ENCODE measurements around the gene ITGB1BP1.
"Not testable (repeated sequence)": the region's sequence is repeated elsewhere in the genome, so short reads cannot be mapped to it uniquely, and the experiment has no call there.

ITGB1BP1 gene

GRCh38 chr2:9400268-9401058, 22.9 kb downstream of the ITGB1BP1 start:
- DNase-seq, result no peak

- DNase-seq, result no peak
Measured at GRCh38 chr2:9398881-9399780, 24.2 kb downstream of the ITGB1BP1 start.

DNA sequence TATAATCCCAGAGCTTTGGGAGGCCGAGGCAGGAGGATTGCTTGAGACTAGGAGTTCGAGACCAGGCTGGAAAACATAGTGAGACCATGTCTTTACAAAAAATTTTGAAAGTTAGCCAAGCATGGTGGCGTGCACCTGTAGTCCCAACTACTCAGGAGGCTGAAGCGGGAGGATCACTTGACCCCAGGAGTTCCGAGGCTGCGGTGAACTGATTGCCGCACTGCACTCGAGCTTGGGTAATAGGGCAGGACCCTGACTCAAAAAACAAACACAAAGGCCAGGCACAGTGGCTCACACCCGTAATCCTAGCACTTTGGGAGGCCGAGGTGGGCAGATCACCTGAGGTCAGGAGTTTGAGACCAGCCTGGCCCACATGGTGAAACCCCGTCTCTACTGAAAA, 25.1 kb downstream of the ITGB1BP1 start:
- not testable (repeated sequence) for DNase-seq

DNA sequence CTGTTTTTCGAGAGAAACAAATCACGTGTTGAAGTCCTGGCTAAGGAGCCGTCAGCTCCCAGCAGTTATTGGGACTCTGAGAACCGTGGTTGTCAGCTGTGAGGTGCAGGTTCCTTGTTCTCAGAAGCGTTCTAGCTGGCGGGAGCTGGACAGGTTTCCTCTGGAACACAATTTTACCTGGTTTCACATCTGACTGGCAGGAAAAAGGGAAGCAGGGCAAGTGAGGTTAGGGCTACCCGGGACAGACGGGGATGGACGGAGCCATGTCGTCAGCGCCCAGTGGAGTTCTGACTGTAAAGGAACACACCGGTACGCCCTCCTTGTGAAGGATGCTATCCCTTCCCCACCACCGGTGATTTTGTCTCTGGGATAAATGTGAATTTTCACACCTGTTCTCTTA, 26.1 kb downstream of the ITGB1BP1 start:
- DNase-seq, result no peak

GRCh38 chr2:9394816-9395215, 28.5 kb downstream of the ITGB1BP1 start:
- DNase-seq, result no peak

GRCh38 chr2:9392898-9393765, 30.2 kb downstream of the ITGB1BP1 start:
- no peak for DNase-seq

GRCh38 chr2:9391961-9392720, 31.2 kb downstream of the ITGB1BP1 start:
- DNase-seq, result no peak

DNA sequence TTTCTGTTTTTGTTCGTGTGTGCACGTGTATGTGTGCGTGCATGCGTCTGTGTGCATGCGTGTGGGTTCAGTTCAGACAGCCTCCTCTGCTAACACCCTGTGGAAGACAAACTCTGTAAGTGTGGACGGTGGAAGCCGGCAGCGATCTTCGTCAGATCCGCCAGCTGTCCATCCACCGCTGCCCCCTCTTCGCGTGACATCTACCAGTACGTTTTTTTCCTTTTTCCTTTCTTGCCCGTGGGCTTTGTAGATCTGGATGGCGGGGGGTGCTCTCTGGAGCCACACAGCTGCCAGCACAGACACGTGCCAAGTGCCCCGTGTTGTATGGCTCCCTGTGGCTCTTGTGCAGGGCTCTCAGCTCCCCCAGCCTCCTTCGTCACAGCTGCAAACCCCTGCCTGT, 32.3 kb downstream of the ITGB1BP1 start:
- DNase-seq, result no peak

DNA sequence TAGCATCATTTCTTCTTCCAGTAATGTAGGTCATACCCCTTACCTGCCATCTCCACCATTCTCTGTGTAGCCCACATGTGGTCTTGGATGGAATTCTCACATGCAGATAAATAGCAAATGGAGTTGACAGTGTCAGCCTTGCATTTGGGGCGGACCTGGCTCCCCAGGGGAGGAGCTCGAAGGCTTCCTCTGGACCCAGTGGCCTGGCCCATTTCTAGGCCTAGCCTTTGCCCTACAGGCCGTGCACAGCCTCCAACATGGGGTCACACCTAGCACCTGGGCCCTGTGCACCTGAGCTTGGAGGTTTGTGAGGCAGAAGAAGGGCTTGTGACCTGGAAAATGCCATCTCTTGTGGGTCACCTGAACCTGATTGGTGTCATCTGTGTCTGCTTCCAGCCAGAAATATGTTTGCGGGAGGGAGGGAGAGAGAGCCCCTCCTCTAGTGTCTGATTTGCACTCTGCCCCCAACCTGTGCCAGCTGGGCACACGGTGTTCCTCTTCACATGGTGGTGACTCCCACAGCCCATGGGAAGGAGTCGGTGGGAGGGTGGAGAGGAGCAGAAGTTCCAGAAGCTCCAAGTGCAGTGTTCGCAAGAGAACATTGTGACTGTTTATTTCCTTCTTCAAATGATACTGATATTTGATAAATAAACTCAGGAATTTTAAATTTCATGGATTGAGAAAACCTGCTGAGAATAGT, 33.0 kb downstream of the ITGB1BP1 start:
- DNase-seq, result no peak

- DNase-seq, result no peak
Measured at GRCh38 chr2:9388950-9389911, 34.1 kb downstream of the ITGB1BP1 start.

GRCh38 chr2:9388199-9388681, 35.1 kb downstream of the ITGB1BP1 start:
- no peak for DNase-seq

DNA sequence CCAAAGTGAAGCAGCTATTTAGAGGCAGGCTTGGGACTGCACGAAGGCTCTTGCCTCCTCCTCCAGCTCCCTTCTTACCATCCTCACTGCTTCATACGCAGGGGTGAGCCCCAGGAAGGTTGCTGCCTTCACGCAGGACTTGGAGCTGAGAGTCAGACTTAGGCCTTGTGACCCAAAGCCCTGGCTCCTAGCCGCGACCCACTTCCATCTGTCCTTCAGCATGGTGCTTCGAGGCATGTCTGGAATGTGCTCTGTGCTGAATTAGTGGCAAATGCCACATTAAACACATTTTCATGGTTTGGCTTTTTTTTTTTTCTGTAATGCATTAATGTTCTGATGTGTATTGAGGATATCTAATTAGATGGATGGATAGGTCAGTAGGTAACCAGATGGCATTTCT, 37.5 kb downstream of the ITGB1BP1 start:
- no peak for DNase-seq

GRCh38 chr2:9384521-9384920, 38.8 kb downstream of the ITGB1BP1 start:
- no peak for DNase-seq

DNA sequence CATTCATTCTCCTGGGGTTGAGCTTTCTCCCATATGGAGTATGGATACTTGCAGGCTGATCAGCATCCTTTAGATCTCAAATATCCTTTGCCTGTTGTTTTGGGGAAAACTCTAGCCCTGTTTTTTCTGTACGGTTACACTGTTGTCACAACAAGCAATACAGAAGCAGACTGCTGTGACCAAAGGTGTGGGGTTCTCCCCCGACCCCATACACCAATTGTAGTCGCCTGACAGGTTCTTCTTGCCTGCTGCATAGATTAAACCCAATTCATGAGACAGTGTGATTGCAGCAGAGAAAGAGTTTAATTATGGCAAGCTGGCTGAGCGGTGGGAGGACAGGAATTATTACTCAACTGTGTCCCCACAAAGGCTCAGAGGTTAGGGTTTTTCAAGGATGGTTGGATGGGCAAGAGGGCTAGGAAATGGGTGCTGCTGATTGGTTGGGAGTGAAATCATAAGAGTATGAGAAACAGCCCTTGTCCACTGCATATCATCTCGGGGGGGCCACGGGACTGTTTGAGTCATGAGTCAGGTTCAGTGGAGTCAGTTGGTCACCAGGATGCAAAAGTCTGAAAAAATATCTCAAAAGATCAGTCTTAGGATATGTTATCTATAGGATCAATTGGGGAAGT, 40.6 kb downstream of the ITGB1BP1 start:
- no peak for DNase-seq

DNA sequence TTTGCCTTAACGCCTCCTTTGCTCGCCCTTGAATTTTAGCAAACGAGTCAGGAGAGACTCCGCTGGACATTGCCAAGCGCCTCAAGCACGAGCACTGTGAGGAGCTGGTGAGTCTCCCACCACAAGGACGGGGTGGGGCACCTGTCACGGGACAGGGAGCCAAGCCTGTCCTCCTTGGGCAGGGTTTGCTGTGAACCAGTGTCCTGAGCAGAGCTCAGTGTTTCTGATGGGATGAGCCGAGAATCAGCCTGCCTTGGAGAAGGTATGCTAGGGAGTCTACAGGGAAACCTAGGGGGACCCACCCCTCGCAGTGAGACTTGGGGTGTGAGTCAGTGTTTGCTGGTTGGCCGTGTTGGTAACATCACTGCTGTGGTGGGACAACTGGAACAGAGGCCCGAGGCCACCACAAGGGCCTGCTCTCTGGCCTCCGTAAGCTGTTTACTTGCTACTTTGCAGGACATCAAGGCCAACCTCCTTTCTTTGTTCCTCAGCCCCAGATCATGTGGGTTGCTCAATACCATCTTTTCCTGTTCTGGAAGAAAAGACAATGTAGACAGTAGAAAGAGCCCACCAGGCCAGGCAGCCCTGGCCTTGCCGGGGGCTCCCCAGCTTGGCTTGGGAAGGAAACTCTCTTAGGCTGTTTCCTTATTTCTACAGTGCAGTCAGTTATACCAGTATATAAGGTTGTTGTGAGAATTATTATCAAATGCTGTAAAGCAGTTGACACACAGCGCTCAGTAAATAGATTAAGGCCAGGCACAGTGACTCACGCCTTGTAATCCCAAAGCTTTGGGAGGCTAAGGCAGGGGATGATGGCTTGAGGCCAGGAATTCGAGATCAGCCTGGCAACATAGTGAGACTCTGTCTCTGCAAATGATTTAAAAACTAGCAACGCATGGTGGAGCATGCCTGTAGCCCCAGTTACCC, 42.4 kb downstream of the ITGB1BP1 start:
- DNase-seq, result peak; percentile 30 to 38

DNA sequence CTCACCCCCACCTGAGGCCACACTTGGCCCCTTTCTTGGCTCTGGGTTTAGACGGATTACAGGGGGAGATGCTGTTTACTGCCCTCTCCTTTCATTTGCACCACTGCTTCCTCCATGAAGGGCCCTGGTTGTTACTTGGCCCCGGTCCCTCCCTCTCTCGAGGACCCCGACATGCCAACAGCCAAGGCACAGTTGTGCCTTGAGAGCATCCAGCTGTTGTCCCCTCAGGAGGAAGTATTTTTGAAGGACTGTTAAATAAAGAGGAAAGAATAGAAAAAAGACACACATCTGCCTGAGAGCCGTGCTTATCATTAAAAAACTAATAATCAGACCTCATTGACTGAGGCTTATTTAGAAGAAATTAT, 44.0 kb downstream of the ITGB1BP1 start:
- DNase-seq, result no peak

DNA sequence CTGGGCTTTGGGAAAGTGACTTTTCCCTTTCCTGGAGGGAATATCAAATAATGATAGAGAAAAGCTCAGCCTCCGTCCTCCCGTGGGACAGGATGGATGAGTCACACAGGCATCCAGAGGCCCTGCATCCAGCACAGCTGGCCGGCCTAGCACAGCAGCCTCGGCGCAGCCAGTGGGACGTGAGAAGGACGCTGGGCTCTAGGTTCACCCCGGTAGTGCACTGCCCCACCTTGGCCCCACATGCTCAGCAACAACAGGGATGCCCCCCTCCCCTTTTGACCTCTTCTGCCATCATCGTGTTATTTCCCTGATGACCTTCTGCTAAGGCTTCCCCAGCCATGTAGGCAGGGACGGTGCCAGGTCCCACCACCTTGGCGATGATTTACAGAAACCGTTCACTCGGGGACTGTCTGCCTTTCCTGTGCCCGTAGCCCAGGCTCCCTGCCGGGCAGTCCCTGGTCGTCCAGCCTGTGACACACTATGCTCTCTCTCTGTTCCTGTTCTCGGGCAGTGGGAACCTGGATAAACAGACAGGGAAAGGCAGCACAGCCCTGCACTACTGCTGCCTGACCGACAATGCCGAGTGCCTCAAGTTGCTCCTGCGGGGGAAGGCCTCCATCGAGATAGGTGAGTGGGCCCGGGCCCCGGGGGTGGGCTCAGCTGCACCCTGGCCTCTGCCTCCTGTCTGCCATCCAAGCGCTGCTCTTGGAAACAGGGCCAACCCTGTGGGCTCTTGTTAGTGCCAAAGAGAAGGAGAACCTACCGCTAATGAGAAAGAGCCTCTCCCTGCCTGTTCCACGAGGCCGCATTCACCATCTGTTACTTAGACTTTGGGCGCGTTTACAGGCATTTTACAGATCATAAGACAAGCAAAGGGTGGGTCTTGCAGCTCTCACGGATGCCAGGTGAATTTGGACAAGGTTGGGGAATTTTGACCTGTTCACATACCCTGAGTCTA, 44.6 kb downstream of the ITGB1BP1 start:
- DNase-seq, result no peak
